ENCODE measurements around the gene TRPV6. TPM values are rescaled to one million over a fixed set of nuclear protein-coding genes. Genes with fewer than 3 reads are reported as not detected.

The TRPV6 gene
- total RNA-seq, 1 experiment from 2014 or later, result 4.0 TPM

DNA sequence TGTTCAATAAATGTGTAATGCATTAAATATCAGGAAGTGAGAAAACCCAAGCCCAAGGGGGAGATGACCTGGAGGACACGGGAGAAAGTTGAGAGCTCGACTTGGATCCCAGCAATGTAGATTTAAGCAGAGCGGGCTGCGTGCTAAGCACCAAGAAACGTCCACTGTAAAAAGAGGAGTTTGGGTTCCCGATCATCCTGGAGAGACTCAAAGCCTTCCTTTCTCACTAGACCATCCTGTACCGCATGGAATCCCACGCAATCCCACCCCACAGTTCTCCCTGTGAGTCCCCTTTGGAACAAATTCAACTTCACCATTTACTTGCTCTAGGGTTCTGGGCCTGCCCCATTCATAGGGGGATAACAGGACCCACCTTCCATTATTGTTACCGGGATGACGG lies 2.4 kb downstream of the TRPV6 start:
- CTCF ChIA-PET, result no interaction called here
- H3K36me3 Mint-ChIP-seq (ENCODE audit: insufficient read depth, unreplicated experiment), result no peaks in the 10 kb centered on the region

DNA sequence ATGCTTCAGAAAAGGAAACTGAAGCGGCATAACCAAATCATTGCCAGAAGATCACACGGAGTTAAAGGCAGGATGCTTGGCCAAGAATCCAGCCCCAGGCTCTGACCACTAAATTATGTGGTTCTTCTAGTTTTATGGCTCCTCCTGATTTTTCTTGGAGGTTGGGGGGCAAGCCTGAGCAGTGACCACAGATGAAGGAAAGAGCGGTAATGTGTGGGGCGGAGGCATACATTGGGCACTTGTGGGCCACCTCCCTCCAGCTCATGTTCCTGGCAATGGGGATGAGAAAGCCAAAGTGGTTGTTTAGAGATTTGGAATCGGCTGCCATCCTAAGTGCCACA lies 3.2 kb downstream of the TRPV6 start:
- BruUV-seq (replicated peaks), result no TSS peak
- Mint-ChIP-seq H3K9me3 (ENCODE audit: unreplicated experiment) (no peaks in the 10 kb centered on the region), H3K4me1 (ENCODE audit: low read depth, unreplicated experiment) (no peaks in the 10 kb centered on the region), H3K27ac (ENCODE audit: unreplicated experiment) (no peak overlapping the region), H3K36me3 (ENCODE audit: insufficient read depth, unreplicated experiment) (no peaks in the 10 kb centered on the region), H3K27me3 (ENCODE audit: insufficient read depth, unreplicated experiment) (no peaks in the 10 kb centered on the region), H3K4me3 (ENCODE audit: unreplicated experiment) (peak overlapping the region; percentile 27)
- no peaks in the 10 kb centered on the region for H3K9me3 ChIP-seq
- ChIA-PET CTCF (interaction anchor here (1.8 kb wide), 1 partner anchor 78 kb away, joined by 20 read pairs; no protein-coding TSS in a partner anchor), POLR2A (no interaction called here)
- DNase-seq, result no peak
- no peak for TF ChIP-seq CTCF (IDR thresholded peaks at IDR 0.05; ENCODE audit: insufficient read depth in 1 of 2, low read depth in 1 of 2, low read length in 1 of 2, severe bottlenecking in 1 of 2, unreplicated experiment in 1 of 2)
- H3K4me1 ChIP-seq, result peaks cover 22% of the 10 kb centered on the region
- intact Hi-C loops (cut with micrococcal nuclease; ENCODE audit: unreplicated experiment), result no loop called here
- no peaks in the 10 kb centered on the region for H3K36me3 ChIP-seq (ENCODE audit: control insufficient read depth, insufficient read depth, low read length)
- H3K27me3 ChIP-seq (replicated peaks; ENCODE audit: control insufficient read depth, insufficient read depth, low read length), result no peaks in the 10 kb centered on the region
- no peak overlapping the region for H3K4me3 ChIP-seq (ENCODE audit: low read depth, low read length)

More for the DNA sequence above, 2.4 kb downstream of the TRPV6 start:
- H3K27me3 ChIP-seq (replicated peaks; ENCODE audit: control insufficient read depth, insufficient read depth, low read length), result no peaks in the 10 kb centered on the region
- H3K9me3 ChIP-seq, result no peaks in the 10 kb centered on the region
- BruUV-seq (replicated peaks), result no TSS peak
- Mint-ChIP-seq H3K9me3 (ENCODE audit: unreplicated experiment) (no peaks in the 10 kb centered on the region), H3K4me3 (ENCODE audit: unreplicated experiment) (no peak overlapping the region), H3K4me1 (ENCODE audit: low read depth, unreplicated experiment) (no peaks in the 10 kb centered on the region), H3K27ac (ENCODE audit: unreplicated experiment) (no peak overlapping the region), H3K27me3 (ENCODE audit: insufficient read depth, unreplicated experiment) (no peaks in the 10 kb centered on the region)
- H3K4me3 ChIP-seq (ENCODE audit: low read depth, low read length), result no peak overlapping the region
- intact Hi-C loops (cut with micrococcal nuclease; ENCODE audit: unreplicated experiment), result no loop called here
- TF ChIP-seq CTCF (IDR thresholded peaks at IDR 0.05; ENCODE audit: insufficient read depth in 1 of 2, low read depth in 1 of 2, low read length in 1 of 2, severe bottlenecking in 1 of 2, unreplicated experiment in 1 of 2), result no peak
- POLR2A ChIA-PET, result no interaction called here
- no peaks in the 10 kb centered on the region for H3K36me3 ChIP-seq (ENCODE audit: control insufficient read depth, insufficient read depth, low read length)
- peaks cover 22% of the 10 kb centered on the region for H3K4me1 ChIP-seq
- DNase-seq, result no peak

GRCh38 chr7:142881586-142882337 lies 3.8 kb downstream of the TRPV6 start:
- Mint-ChIP-seq H3K9me3 (ENCODE audit: unreplicated experiment) (no peaks in the 10 kb centered on the region), H3K4me3 (ENCODE audit: unreplicated experiment) (peak overlapping the region; percentile 27), H3K4me1 (ENCODE audit: low read depth, unreplicated experiment) (no peaks in the 10 kb centered on the region), H3K36me3 (ENCODE audit: insufficient read depth, unreplicated experiment) (no peaks in the 10 kb centered on the region), H3K27ac (ENCODE audit: unreplicated experiment) (no peak overlapping the region), H3K27me3 (ENCODE audit: insufficient read depth, unreplicated experiment) (no peaks in the 10 kb centered on the region)
- DNase-seq, result peak in 1 of 2 experiments; percentile 30
- ChIA-PET POLR2A (no interaction called here), CTCF (interaction anchor here (1.0 to 2.2 kb wide), 7 partner anchors 13 to 334 kb away, joined by 3 to 20 read pairs (median 4); no protein-coding TSS in a partner anchor)
- intact Hi-C loops (cut with micrococcal nuclease; ENCODE audit: unreplicated experiment), result loop anchor here (1.0 to 2.0 kb wide), 4 partner anchors 58 to 334 kb away; partner anchors contain the start of gene LLCFC1
- peaks cover 22% of the 10 kb centered on the region for H3K4me1 ChIP-seq
- no peaks in the 10 kb centered on the region for H3K9me3 ChIP-seq
- BruUV-seq (replicated peaks), result no TSS peak
- H3K4me3 ChIP-seq (ENCODE audit: low read depth, low read length), result no peak overlapping the region
- TF ChIP-seq CTCF (IDR thresholded peaks at IDR 0.05; ENCODE audit: insufficient read depth in 1 of 2, low read depth in 1 of 2, low read length in 1 of 2, severe bottlenecking in 1 of 2, unreplicated experiment in 1 of 2), result no peak
- H3K36me3 ChIP-seq (ENCODE audit: control insufficient read depth, insufficient read depth, low read length), result no peaks in the 10 kb centered on the region
- no peaks in the 10 kb centered on the region for H3K27me3 ChIP-seq (replicated peaks; ENCODE audit: control insufficient read depth, insufficient read depth, low read length)

All from Caco-2 (cell line).